ENCODE results near the gene NT5C2.

DNA sequence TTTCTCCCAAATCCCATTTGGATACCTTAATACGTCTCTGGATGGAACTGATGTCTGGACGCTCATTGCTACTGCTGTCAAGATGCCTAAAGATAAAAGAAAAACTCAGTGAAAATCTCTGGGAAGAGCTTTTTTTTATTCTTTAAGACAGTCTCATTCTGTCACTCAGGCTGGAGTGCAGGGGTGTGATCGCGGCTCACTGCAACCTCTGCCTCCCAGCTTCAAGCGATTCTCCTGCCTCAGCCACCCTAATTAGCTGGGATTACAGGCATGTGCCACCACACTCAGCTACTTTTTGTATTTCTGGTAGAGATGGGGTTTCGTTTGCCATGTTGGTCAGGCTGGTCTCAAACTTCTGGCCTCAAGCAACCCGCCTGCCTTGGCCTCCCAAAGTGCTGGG is 102.2 kb downstream of the NT5C2 start:
- TF ChIP-seq, protein P1, sequence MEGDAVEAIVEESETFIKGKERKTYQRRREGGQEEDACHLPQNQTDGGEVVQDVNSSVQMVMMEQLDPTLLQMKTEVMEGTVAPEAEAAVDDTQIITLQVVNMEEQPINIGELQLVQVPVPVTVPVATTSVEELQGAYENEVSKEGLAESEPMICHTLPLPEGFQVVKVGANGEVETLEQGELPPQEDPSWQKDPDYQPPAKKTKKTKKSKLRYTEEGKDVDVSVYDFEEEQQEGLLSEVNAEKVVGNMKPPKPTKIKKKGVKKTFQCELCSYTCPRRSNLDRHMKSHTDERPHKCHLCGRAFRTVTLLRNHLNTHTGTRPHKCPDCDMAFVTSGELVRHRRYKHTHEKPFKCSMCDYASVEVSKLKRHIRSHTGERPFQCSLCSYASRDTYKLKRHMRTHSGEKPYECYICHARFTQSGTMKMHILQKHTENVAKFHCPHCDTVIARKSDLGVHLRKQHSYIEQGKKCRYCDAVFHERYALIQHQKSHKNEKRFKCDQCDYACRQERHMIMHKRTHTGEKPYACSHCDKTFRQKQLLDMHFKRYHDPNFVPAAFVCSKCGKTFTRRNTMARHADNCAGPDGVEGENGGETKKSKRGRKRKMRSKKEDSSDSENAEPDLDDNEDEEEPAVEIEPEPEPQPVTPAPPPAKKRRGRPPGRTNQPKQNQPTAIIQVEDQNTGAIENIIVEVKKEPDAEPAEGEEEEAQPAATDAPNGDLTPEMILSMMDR (conservative IDR thresholded peaks at IDR 0.05; ENCODE audit: low read depth, low read length): no peak
- no peak for TF ChIP-seq EZH2 (IDR thresholded peaks at IDR 0.05; ENCODE audit: low read length, unreplicated experiment)

All from PC-3 (cell line).